H1 (cell line): Measurements from ENCODE around the gene TROAP. TPM values are rescaled to one million over a fixed set of nuclear protein-coding genes. Genes with fewer than 3 reads are reported as not detected.

Experiments
- CTCF ChIA-PET: fragments of 300-600 bp; sonication (Branson Sonifier 250); formaldehyde crosslinking; loops from one replicate; lab custom pipeline; 2021; ENCODE audit not compliant: partially characterized antibody; lab: Charles Lee
- POLR2A ChIA-PET: fragments of 300-600 bp; sonication (Branson Sonifier 250); formaldehyde crosslinking; loops from one replicate; lab custom pipeline; 2021; ENCODE audit warnings: inconsistent platforms; ENCODE audit not compliant: partially characterized antibody; lab: Charles Lee
- DNase-seq, 2 experiments: peaks; one replicate each; pipeline versions ENCODE4 v3.0.0 to v3.0.0-alpha.2; 2010 to 2022; ENCODE audit warnings: low spot score in 2 of 2, low read depth in 1 of 2, mixed read lengths in 1 of 2
- FAIRE-seq: peaks from 2 replicates; lab custom pipeline; 2011; peaks lifted over from hg19 to GRCh38; lab: Jason Lieb, UNC
- H2AFZ ChIP-seq: 2 replicates; pipeline ENCODE4 v1.8.1; 2012; ENCODE audit warnings: low read length, inconsistent platforms
- H2AK5ac ChIP-seq: 2 replicates; pipeline ENCODE4 v1.6.1; 2013; ENCODE audit warnings: low read depth, low read length
- H2BK120ac ChIP-seq: replicated peaks from 2 replicates; pipeline ENCODE3; 2013; ENCODE audit warnings: low read depth, low read length, inconsistent platforms
- H2BK12ac ChIP-seq: 2 replicates; pipeline ENCODE4 v1.6.1; 2013; ENCODE audit warnings: low read depth, low read length
- H2BK15ac ChIP-seq: 2 replicates; pipeline ENCODE4 v1.6.1; 2013; ENCODE audit warnings: low read length
- H2BK20ac ChIP-seq: 2 replicates; pipeline ENCODE4 v1.6.1; 2013; ENCODE audit warnings: low read length
- H2BK5ac ChIP-seq: 2 replicates; pipeline ENCODE4 v1.6.1; 2013; ENCODE audit warnings: low read depth, low read length
- H3K14ac ChIP-seq: 2 replicates; pipeline ENCODE4 v1.6.1; 2013; ENCODE audit warnings: inconsistent platforms; ENCODE audit not compliant: insufficient read length
- H3K18ac ChIP-seq: 2 replicates; pipeline ENCODE4 v1.6.1; 2013; ENCODE audit warnings: low read length; ENCODE audit errors: extremely low read depth
- H3K23ac ChIP-seq: 2 replicates; pipeline ENCODE4 v1.6.1; 2013; ENCODE audit warnings: inconsistent platforms; ENCODE audit not compliant: insufficient read length
- H3K23me2 ChIP-seq: 2 replicates; pipeline ENCODE4 v1.6.1; 2013; ENCODE audit warnings: low read depth, low read length
- H3K27ac ChIP-seq: 2 replicates; pipeline ENCODE4 v1.6.1; 2011; ENCODE audit warnings: low read depth, low read length, inconsistent platforms
- H3K27me3 ChIP-seq, 4 experiments: replicated peaks in 1 of 4; 1 replicate in 1 of 4; 2 replicates in 3 of 4; pipeline versions ENCODE4 v1.6.1 to v1.8.1; 2011 to 2013; ENCODE audit warnings: low read length in 3 of 4, mild to moderate bottlenecking in 3 of 4, inconsistent platforms in 2 of 4, mixed read lengths in 2 of 4, moderate library complexity in 1 of 4; ENCODE audit not compliant: control insufficient read depth in 3 of 4, insufficient read depth in 3 of 4; ENCODE audit errors: extremely low read depth in 1 of 4
- H3K36me3 ChIP-seq, 4 experiments: 2 replicates each; pipeline versions ENCODE4 v1.6.1 to v1.8.1; 2011 to 2013; ENCODE audit warnings: mild to moderate bottlenecking in 4 of 4, low read length in 3 of 4, moderate library complexity in 2 of 4, control low read depth in 1 of 4, inconsistent platforms in 1 of 4; ENCODE audit not compliant: insufficient read depth in 4 of 4, control insufficient read depth in 2 of 4
- H3K4ac ChIP-seq: replicated peaks from 2 replicates; pipeline ENCODE3; 2013; ENCODE audit warnings: low read length, low read depth, mixed read lengths, inconsistent platforms; ENCODE audit not compliant: insufficient read length
- H3K4me1 ChIP-seq, 4 experiments: replicated peaks in 1 of 4; 1 replicate in 1 of 4; 2 replicates in 3 of 4; pipeline versions ENCODE4 v1.6.1 to v1.8.1; 2011 to 2013; ENCODE audit warnings: low read length in 3 of 4, inconsistent platforms in 2 of 4, mixed read lengths in 1 of 4; ENCODE audit not compliant: insufficient read depth in 4 of 4, control insufficient read depth in 3 of 4
- H3K4me2 ChIP-seq, 2 experiments: 2 replicates each; pipeline versions ENCODE4 v1.6.1 to v1.8.1; 2011 to 2013; ENCODE audit warnings: low read depth in 2 of 2, low read length in 2 of 2, control low read depth in 1 of 2, inconsistent platforms in 1 of 2, mild to moderate bottlenecking in 1 of 2; ENCODE audit not compliant: insufficient read depth in 1 of 2
- H3K4me3 ChIP-seq, 4 experiments: fragments of 200-600, 300-600 bp in 1 of 4; sonication (generic), shearing (Covaris generic), sonication (Bioruptor Twin) in 1 of 4; 2 replicates each; pipeline versions ENCODE4 v1.5.1 to v1.8.1; 2011 to 2016; ENCODE audit warnings: low read length in 4 of 4, low read depth in 3 of 4, control low read depth in 2 of 4, inconsistent platforms in 2 of 4, mild to moderate bottlenecking in 2 of 4, mixed read lengths in 1 of 4, moderate library complexity in 1 of 4; ENCODE audit not compliant: insufficient read depth in 2 of 4; ENCODE audit errors: extremely low read depth in 1 of 4
- H3K56ac ChIP-seq: replicated peaks from 2 replicates; pipeline ENCODE3; 2013; ENCODE audit warnings: low read depth, mild to moderate bottlenecking, mixed read lengths, low read length, inconsistent platforms; ENCODE audit not compliant: insufficient read length
- H3K79me1 ChIP-seq: 2 replicates; pipeline ENCODE4 v1.6.1; 2013; ENCODE audit warnings: low read depth, low read length, control low read depth
- H3K79me2 ChIP-seq, 2 experiments: 2 replicates each; pipeline versions ENCODE4 v1.6.1 to v1.8.1; 2012 to 2013; ENCODE audit warnings: low read length in 2 of 2, mild to moderate bottlenecking in 2 of 2, inconsistent platforms in 1 of 2; ENCODE audit not compliant: insufficient read depth in 2 of 2, control insufficient read depth in 1 of 2
- H3K9ac ChIP-seq, 4 experiments: replicated peaks in 1 of 4; 1 replicate in 1 of 4; 2 replicates in 3 of 4; pipeline versions ENCODE4 v1.6.1 to v1.8.1; 2011 to 2013; ENCODE audit warnings: low read depth in 3 of 4, low read length in 3 of 4, control low read depth in 2 of 4, mild to moderate bottlenecking in 2 of 4, moderate library complexity in 2 of 4, inconsistent platforms in 1 of 4; ENCODE audit errors: extremely low read depth in 1 of 4
- H3K9me3 ChIP-seq, 2 experiments: 2 replicates each; pipeline versions ENCODE4 v1.6.1 to v1.8.1; 2012 to 2013; ENCODE audit warnings: mild to moderate bottlenecking in 2 of 2, moderate library complexity in 2 of 2, control low read depth in 1 of 2, inconsistent platforms in 1 of 2, low read depth in 1 of 2, low read length in 1 of 2, mixed read lengths in 1 of 2; ENCODE audit not compliant: insufficient read depth in 2 of 2
- H4K20me1 ChIP-seq, 2 experiments: replicated peaks in 1 of 2; 2 replicates each; pipeline versions ENCODE3 to v1.8.1; 2011 to 2013; ENCODE audit warnings: inconsistent platforms in 2 of 2, low read length in 2 of 2, mild to moderate bottlenecking in 1 of 2; ENCODE audit not compliant: insufficient read depth in 2 of 2, control insufficient read depth in 1 of 2
- H4K5ac ChIP-seq: 2 replicates; pipeline ENCODE4 v1.6.1; 2013; ENCODE audit warnings: low read length, low read depth, mixed read lengths, inconsistent platforms; ENCODE audit not compliant: insufficient read length
- H4K8ac ChIP-seq: 2 replicates; pipeline ENCODE4 v1.8.0; 2013; ENCODE audit warnings: mild to moderate bottlenecking, moderate library complexity, low read length, inconsistent platforms; ENCODE audit not compliant: insufficient read depth; ENCODE audit errors: extremely low read depth
- H4K91ac ChIP-seq: replicated peaks from 2 replicates; pipeline ENCODE3; 2013; ENCODE audit warnings: low read length, mixed read lengths, inconsistent platforms; ENCODE audit not compliant: insufficient read length
- CEBPB ChIP-seq: IDR thresholded peaks from 2 replicates; pipeline ENCODE4 v1.6.1; 2012; ENCODE audit warnings: low read depth, low read length
- RAD21 ChIP-seq, 2 experiments: IDR thresholded peaks in 1 of 2; conservative IDR thresholded peaks in 1 of 2; 2 replicates each; pipeline ENCODE4 v1.6.1; 2011; ENCODE audit warnings: low read depth in 2 of 2, low read length in 2 of 2, improper control_type of control experiment in 1 of 2, inconsistent platforms in 1 of 2, mild to moderate bottlenecking in 1 of 2, moderate library complexity in 1 of 2
- WGBS, 2 experiments: shearing (Covaris generic) in 1 of 2; methylation state at CpG; one replicate each; pipeline versions ENCODE4 v1.1.6 to v1.1.7; 2013 to 2015; ENCODE audit warnings: low lambda C conversion rate in 2 of 2, mixed read lengths in 2 of 2, inconsistent platforms in 1 of 2, low coverage in 1 of 2, missing lambda C conversion rate in 1 of 2; ENCODE audit not compliant: insufficient replicate concordance in 2 of 2, insufficient coverage in 1 of 2, insufficient read length in 1 of 2; ENCODE audit errors: extremely low coverage in 1 of 2, missing lambda C conversion rate in 1 of 2; 5-methylcytosine and 5-hydroxymethylcytosine counted together
- polyA plus RNA-seq, 7 experiments: library from polyadenylated mRNA; depleted of rRNA in 3 of 7; stranded (reverse) in 5 of 7; unstranded in 2 of 7; fragments of >200 nt in 5 of 7; fragments of 200-250 nt in 2 of 7; gene quantifications; 1 replicate in 5 of 7; 2 replicates in 1 of 7; 4 replicates in 1 of 7; pipeline versions ENCODE4 v1.2.1 to v1.2.3, GENCODE V29; 2011 to 2013; ENCODE audit warnings: missing spikeins in 2 of 7, mixed read lengths in 2 of 7
- total RNA-seq: library from RNA; stranded (reverse); fragmentation: NEBNext Ultra II Directional; extraction: Animal tissue kit (Norgen Biotek cat#: 25700); gene quantifications from 2 replicates; pipeline ENCODE4 v1.2.1, GENCODE V29; 2021

TROAP gene
- total and polyA plus RNA-seq, 2 of the 8 experiments (the other 6 are each of a cell fraction or from before 2014, with no cell fraction given) = 36.7 to 52.0 TPM

GRCh38 chr12:49375406-49375805 lies 52.4 kb downstream of the TROAP start:
- Histone ChIP-seq H2AFZ (no peak overlapping the region), H4K20me1 (peaks cover 0 to 4% of the 10 kb centered on the region in 2 experiments), H2AK5ac (no peak overlapping the region), H3K56ac (no peak overlapping the region), H3K36me3 (no peaks in the 10 kb centered on the region), H2BK12ac (no peak overlapping the region), H3K4me2 (no peak overlapping the region), H3K4ac (no peak overlapping the region), H3K79me1 (0 out of 2 replicates have a peak, but pooled peaks cover 3% of the 10 kb centered on the region), H3K27me3 (no peaks in the 10 kb centered on the region), H3K23ac (no peak overlapping the region), H2BK5ac (no peak overlapping the region), H3K18ac (no peak overlapping the region), H2BK20ac (no peak overlapping the region), H3K14ac (no peak overlapping the region), H2BK120ac (no peak overlapping the region), H3K27ac (no peak overlapping the region), H4K5ac (no peak overlapping the region), H3K23me2 (no peaks in the 10 kb centered on the region; the same call in 1 of the 2 replicates), H4K91ac (no peak overlapping the region), H2BK15ac (no peak overlapping the region), H4K8ac (no peak overlapping the region), H3K4me3 (no peak overlapping the region), H3K4me1 (no peaks in the 10 kb centered on the region), H3K9ac (no peak overlapping the region), H3K79me2 (peaks cover 3 to 52% of the 10 kb centered on the region in 2 experiments; a peak in 3 of 4 replicates), H3K9me3 (no peaks in the 10 kb centered on the region)
- POLR2A ChIA-PET = interaction anchor here (1.2 kb wide), 1 partner anchor 8 kb away, joined by 6 read pairs; the partner anchor contains the start of gene SPATS2
- CTCF ChIA-PET = interaction anchor here (0.7 to 1.3 kb wide), 5 partner anchors 14 to 178 kb away, joined by 3 to 8 read pairs (median 3); partner anchors contain the start of gene DNAJC22
- FAIRE-seq = no peak
- DNase-seq = no peak
- 100% methylated on average over 1 of the region's 1 CpG; no CpG with 5 or more reads in 1 of the 2 experiments for WGBS, 2 experiments
- TF ChIP-seq RAD21 (IDR thresholded peaks at IDR 0.05 in 1 of 2, conservative IDR thresholded peaks at IDR 0.05 in 1 of 2; ENCODE audit: low read depth in 2 of 2, low read length in 2 of 2) (no peak), CEBPB (no peak)
